Activated naive CD4-positive, alpha-beta T cell (primary cell): ENCODE measurements around the gene MRPL44.
"Not testable (repeated sequence)": the region's sequence is repeated elsewhere in the genome, so short reads cannot be mapped to it uniquely, and the experiment has no call there.

Source experiments
- DNase-seq, 4 experiments: peaks; one replicate each; lab custom pipeline; 2025; lab: John Stamatoyannopoulos, UW

MRPL44 gene

DNA sequence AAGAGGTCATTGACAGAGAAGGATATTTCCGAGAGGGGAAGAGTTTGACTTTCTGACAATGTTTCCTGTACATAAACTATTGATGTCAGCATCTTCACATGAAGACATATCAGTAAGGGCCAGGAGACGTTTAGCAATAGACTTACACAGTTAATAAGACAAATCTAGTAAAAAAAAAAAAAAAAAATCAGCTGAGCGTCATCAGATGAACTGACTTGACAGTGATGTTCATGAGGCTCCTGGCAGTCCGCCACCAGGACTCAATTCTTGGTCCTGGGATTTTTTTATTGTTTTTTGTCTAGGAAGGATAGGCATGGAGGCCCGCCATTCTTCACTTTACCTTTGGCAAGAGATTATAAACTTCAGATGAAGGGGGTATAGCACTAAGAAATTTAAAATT lies 14.5 kb downstream of the MRPL44 start:
- DNase-seq, result no peak

DNA sequence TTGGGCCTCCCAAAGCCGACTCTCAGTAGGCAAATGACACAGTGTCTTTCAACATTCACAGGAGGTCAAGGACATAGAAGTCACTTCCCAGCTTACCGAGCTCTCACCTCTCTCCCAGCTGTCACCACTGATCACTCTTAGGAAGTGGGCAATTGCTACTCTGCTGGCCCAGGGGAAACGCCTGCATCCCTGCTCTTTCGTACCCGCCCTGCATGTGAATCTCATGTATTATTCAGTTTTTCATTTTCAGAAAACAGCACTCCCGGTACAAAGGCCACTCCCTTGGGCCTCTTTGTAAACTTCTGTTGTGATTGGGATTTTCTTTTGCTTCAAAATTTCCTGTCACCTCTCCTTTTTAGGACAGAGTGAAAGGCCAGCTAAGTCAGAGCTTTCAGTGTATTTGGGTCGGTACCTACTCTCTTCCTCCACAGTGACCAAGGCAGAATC lies 15.4 kb downstream of the MRPL44 start:
- DNase-seq, result no peak

DNA sequence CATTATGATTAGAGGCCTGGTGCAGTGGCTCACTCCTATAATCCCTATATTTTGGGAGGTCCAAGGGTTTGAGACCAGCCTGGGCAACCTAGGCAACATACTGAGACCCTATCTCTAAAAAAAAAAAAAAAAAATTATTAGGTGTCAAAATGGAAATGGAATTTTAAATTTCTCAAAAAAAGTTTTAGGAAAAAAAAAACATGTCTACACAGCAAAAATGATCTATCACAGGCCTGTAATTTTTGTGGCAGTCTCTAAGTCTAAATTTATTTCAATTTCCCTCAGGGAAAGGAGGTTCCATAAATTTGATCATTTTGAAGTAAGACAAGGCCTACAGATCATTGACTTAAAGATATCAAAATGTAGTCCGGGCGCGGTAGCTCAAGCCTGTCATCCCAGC lies 16.3 kb downstream of the MRPL44 start:
- no peak for DNase-seq

DNA sequence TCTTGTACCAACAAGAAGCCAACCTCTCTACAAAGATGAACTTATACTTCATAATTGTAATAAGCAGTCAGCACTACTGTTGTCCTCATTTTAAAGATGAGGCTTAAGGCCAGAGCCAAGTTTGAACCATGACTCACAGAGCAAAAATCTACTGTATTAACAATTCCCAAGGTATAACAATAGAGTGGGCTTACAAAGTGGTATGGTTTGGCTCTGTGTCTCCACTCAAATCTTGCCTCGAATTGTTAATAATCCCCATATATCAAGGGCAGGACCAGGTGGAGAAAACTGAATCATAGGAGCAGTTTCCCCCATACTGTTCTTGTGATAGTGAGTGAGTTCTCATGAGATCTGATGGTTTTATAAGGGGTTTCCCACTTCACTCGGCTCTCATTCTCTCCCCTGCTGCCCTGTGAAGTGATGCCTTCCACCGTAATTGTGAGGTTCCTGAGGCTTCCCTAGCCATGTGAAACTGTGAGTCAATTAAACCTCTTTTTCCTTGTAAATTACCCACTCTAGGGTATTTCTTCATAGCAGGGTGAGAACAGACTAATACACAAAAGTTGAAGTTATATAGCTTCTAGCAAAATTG lies 19.5 kb downstream of the MRPL44 start:
- DNase-seq, result no peak

DNA sequence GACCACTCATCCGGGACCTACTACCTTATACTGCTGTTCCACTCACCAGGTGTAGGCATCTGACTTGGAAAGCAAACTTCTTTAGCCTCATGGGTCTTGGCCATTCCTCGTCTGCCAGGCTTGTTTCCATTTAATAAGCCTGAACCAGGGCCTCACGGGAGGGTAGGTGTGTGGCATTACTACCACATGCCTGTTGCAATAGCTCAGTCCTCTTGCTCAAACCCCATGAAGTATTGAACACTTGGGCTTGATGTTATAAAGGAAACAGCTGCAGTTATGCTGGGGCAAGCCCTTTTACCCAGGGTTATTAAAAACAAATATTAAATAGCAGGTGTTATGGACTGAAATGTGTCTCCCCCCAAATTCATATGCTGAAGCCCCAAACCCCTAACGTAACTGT lies 21.2 kb downstream of the MRPL44 start:
- no peak for DNase-seq

DNA sequence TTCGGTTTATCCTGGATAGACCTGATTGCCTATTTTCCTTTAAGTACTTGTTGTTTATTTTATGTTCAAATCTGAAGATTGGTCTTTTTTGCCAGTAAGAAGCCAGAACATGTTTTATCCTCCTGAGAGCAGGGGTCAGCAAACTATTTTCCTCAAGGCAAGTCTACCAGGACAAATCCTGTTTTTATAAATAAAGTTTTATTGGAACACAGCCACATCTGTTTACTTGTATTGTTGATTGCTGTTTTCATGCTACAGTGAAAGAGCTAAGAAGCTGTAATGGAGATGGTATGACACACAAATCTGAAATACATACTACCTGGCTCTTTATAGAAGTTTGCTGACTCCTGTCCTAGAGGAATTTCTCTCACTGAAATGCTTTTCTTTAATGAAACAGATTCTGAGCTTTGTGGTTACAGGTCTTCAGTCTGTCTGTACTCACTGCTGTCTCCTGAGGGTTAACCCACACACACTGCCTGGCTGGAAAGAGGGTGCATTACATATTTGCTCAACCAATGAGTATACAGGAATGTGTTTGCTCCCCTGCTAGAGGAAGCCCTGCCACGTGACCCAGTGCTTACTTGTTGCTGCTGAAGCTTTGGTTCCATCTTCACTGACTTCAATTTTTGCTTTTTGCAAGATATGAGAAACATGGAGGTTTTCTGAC lies 22.6 kb downstream of the MRPL44 start:
- no peak for DNase-seq

DNA sequence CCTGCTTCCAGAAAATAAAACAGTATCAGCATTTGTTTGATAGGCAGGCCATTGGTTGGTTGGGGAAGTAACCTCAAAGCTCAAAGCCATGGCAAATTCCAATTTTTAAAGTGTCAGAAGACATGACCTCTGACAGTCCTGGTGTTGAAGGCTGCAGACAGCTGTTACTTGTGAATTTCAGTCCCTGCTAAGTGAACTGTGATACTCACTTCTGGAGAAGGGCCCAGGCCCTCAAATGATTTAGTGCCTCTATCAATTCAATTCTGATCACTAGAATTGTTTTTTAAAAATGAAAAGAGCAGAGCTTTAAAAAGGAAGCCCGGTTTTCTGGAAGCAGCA lies 23.1 kb downstream of the MRPL44 start:
- DNase-seq, result no peak

DNA sequence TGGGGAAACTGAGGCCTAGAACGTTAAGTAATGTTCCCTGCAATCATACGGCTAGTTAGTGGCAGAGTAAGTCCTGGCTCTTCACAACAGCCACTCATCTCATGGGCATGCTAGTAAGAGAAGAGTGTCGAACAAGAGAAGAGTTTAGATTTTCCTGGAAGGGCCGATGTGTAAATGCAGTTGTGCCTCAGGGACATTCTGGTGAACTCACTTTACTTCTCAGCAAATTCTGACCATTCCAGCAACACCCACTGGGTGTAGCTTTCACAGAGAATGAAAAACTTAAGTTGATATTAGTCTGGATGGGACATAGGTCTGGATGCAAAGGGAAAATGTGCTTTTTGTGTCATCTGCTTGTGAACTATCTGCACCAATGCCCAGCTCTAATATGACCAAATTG lies 23.5 kb downstream of the MRPL44 start:
- DNase-seq, result no peak

DNA sequence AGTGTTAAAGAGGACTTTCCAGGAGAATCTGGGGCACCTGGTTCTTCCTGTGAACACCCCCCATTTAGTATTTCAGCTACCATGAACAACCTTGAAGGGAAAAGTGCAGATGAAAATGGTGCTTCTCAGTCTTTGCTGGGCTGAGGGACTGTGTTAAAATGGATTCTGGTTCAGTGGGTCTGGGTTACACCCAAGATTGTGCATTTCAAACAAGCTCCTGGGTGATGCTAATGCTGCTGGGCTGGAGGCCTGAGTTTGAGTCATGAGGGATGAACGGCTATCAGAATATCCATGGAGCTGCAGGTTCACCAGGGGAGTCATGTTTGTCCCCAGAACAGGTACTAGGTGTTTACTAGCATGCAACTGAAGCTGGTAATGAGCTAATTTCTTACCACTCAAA lies 24.0 kb downstream of the MRPL44 start:
- DNase-seq, result no peak

DNA sequence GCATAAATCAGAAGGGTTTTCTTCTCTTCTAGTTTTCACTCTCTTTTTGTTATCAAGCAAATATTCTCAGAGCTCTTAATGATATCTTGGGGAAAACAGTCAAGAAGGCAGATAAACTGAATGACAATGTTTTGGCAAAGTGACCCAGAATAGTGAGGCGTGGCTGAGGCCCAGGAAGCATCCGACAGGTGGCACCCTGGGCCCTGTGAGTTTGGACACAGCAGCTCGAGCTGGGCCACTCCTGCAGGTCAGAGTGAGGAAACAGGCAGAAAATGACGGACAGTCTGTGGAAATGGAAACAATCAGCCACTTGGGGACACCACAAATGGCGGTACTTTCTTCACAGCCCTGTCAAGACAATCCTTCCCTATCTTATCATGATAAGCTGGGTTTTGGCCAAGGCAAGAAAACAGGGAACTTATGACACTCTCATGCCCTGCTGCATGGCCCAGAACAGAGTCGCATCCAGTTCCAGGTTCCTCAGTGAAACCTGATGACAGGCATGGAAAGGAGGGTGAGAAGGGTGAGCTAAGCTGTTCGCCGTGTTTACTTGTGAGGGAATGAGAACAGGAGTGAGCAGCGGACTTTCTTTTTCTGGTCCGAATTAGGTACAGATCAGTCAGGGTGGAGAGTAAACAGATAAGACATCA lies 32.1 kb downstream of the MRPL44 start:
- no peak for DNase-seq

DNA sequence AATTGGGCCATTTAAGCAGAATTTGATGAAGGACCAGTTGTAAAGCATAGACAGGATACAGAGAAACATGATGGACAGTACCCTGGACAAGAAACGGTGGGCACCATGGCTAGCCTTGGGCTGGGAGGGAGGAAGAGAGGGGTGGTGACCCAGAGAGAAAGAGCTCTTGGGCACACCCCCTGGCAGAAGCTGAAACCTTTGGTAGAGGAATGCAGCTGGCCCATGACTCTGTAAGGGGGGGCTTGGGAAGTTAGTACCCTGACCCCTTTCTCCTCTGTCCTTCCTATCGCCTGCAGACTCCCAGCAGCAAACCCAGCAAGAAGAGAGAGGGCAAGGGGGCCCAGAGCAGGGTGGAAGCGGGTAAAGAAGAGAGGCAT lies 32.6 kb downstream of the MRPL44 start:
- DNase-seq, result no peak

DNA sequence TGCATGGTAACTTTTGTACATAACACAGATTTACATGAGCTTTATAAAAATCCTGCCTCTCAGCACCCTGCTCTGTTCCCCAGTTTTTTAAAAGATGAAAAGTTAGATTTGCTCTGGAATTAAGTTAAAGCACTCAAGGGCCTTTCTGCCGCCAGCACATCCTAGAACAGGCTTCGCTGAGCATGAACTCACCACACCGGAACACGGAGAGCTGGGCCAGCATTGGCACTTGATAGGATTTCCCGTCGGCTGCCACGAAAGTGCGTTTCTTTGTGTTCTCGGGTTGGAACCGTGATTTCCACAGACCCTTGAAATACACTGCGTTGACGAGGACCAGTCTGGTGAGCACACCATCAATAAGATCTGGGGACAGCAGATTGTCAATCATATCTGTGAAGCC lies 34.3 kb downstream of the MRPL44 start:
- DNase-seq, result no peak

DNA sequence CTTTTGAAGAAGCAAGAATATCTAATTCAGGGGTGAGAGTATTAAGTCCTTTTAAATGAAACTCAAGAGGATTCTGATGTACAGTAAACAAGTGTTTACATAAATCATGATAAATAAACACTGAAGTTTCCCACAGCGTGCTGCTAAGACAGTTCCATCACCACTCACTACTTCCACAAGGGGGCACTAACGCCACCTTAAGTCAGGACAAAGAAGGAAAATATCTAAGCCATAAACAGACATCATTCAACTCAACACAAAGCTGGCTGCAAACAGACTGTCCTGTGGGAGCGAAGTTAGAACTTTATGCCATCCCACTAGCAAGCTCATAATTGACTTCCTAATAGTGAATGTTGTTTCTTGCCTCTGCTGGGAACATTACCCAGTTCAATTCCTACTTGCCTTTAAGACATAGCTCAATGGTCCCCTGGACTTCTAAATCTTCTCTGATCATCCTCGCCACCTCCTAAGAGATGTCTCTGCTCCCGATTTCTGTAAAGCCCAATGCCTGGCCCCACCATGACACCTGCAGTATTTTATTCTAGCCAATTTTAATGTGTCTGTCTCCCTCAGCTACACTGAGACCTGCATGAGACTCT lies 36.5 kb downstream of the MRPL44 start:
- peak in 3 of 4 experiments; percentile 17 to 26 (median 23) for DNase-seq

DNA sequence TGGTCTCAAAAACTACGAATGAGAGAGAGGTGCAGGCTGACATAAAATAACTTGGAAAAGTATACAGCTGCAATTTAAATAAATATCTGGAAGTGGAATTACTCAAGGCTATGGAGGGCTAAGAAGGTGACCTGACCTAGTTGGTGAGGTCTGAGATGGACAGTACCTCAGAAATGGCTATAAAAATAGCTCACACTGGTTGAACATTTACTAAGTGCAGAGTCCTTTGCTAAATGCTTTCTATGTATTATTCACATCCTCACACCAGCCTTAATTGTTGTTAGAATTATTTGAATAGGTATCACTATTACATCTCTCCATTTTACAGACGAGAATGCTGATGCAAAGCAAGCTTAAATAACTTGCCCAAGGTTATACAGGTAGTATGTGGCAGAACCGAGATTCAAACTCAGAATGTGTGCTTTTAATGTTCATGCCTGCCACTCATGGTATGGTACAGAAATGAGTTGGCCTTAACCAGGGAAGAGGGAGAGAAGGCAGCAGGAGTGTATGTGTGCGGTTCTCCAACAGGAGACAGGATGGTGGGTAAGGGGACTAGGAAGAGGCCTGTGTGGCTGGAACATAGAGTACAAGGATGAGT lies 37.4 kb downstream of the MRPL44 start:
- DNase-seq, result no peak

DNA sequence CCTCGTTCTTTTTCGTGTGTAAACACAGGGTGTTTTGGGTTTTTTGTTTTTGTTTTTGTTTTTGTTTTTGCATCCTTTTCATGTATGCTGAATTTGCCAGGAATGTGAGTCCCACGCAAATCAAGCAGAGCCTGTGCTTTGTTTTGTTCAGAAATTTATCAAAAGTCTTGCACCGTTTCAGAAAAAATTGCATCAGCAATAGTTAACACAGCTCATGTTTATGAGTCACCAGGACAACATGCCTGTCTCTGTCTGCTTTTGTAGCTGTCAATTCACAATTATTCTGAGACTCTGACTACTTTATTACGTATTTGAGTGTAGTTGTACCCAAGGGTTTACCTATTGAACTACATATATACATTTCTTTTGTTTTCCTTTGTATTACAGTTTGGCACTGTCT lies 38.3 kb downstream of the MRPL44 start:
- DNase-seq, result no peak

DNA sequence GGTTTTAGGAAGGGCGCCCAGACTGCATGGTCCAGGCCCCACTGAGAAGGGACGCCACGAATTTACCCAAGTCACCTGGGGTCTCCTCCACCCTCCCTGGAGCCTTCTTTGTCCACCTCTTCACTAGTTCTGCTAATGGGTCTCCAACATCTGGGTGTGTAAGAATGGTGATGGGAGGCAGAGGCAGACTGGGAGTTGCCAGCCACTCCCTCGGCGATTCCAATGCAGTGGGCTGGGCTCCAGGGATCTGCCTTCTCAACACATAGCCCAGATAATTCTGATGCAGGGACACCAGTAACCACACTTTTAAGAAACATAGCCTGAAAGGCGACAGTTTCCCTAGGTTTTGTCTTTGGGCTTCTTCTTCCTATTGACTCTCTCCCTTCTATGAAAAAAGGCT lies 39.1 kb downstream of the MRPL44 start:
- no peak for DNase-seq

DNA sequence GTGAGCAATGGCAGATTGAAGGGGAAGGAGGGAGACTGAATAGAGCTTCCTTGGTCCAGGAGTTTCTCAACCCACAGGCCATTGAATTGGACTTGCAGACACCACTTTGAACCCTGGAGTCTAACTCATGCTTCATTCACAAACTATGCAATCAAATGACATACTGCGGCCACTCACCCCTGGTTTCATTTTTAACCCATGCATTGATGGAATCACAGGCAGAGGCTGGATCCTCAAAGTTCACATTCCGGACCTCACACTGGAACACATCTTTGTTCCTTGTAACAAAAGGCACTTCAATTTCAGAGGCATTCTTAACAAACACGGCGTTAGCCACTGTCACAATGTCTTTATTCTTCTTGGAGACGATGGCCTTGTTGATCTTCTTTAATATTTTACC lies 40.7 kb downstream of the MRPL44 start:
- DNase-seq, result no peak

DNA sequence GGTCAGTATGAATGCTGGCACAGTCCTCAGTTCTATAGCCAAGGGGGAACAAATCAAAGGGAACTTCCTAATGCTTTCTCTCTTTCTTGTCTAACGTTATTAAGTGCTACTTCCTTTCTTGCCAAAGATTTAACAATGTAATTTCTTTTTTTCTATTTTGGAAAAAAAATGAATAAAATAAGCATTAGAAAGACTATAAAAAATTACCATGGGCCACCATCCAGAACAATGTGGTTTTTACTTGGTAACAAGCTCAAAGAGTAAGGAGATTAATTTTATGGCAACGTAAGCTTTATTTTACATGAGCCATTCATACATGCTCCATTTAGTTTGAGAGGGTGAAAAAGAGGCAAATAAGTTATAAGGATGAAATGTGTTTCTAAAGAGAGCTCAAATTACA lies 41.7 kb downstream of the MRPL44 start:
- DNase-seq, result no peak

DNA sequence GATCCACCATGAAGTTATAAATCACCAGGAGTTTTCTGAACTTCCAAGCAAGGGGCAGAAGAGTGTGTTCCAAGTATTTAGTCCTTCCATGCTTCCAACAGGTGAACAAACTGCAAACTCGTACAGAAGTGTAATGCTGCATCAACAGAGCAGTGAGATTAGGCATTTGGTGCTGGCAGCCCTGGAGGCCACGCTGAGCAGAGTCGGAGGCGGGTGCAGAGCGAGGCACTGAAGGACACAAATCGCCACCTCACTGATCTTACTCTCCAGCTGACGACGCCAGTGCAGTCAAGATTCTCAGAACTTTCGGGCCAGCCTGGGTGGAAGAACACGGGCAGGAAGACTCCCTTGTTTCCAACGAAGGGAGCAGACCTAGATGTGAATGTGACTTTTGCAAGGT lies 42.6 kb downstream of the MRPL44 start:
- no peak for DNase-seq

DNA sequence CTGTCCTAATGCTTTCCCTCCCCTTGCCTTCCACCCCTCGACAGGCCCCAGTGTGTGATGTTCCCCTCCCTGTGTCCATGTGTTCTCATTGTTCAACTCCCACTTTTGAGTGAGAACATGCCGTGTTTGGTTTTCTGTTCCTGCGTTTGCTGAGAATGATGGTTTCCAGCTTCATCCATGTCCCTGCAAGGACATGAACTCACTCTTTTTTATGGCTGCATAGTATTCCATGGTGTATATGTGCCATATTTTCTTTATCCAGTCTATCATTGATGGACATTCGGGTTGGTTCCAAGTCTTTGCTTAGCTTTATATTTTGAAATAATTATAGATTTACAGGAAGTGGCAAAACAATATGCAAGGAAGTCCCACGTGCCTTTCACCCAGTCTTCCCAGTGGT lies 43.4 kb downstream of the MRPL44 start:
- DNase-seq, result not testable (repeated sequence)

DNA sequence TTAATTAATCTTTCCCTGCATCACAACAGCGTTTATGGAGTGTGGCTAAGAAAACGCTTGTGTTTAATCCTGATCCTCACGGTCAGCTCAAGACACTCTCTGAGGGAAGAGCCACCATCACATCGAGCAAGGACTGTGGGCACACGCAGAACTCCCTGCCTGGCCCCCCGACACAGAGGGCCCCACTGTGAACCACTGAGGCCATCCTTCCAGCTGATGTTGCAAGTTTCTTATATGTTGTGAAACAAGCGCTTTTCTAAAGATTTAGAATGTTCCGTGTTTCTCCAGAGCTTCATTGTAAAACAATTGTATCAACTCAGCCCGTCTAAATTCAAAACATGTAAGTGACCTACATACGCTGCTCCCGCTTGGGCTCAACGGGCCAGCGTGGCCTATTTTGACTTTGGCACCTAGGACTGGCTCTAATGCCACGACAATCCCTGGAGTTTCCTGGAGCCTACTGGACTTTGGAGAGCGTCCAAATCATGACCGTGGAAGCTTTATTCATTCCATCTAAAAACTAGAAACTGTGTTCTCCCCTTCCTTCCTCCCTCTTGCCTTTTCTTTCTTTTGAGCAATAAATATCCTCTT lies 46.9 kb downstream of the MRPL44 start:
- no peak for DNase-seq

DNA sequence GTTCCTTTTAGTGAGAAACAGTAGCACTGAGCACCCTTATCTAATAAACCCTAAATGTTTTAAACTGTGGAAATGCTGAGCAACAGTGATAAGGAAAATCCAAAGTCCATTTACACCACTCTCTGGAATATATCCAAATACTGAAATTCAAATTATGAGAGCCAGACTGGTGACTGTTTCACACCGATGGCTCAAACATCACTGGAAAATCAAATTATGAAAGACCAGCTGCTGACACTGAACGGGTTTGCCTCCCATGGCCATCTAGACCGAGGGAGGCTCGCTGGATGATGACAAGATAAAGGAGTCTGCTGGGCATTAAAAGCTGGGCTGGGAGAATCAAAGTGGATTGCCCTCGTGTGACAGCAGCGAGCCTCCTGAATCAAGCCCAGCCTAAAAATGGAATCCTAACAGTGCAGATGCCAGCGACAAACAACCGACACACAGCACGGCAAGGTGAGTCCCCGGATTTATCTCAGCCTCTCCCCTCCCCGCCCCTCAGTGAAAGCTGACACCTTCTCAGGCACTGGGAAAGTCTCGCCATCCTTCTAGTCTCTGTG lies 51.5 kb downstream of the MRPL44 start:
- no peak for DNase-seq
